SK-N-SH (cell line): ENCODE data around the gene UBE3D. TPM values are rescaled to one million over a fixed set of nuclear protein-coding genes. Genes with fewer than 3 reads are reported as not detected.

Experiments used
- CTCF ChIA-PET: fragments of 300-600, 350-600 bp; formaldehyde crosslinking; extraction: SDS; loops from one replicate; lab custom pipeline; 2021; lab: Yijun Ruan, JAX
- POLR2A ChIA-PET: fragments of 350-600 bp; sonication (Branson Sonifier 250); formaldehyde crosslinking; extraction: SDS; loops from one replicate; lab custom pipeline; 2020; ENCODE audit warnings: antibody characterized with exemption, inconsistent platforms; lab: Yijun Ruan, JAX
- DNase-seq: peaks from one replicate; pipeline ENCODE4 v3.0.0; 2012
- H2AFZ ChIP-seq: fragments of 200-600 bp; sonication (generic); 2 replicates; pipeline ENCODE4 v1.8.1; 2016; ENCODE audit warnings: antibody characterized with exemption, mild to moderate bottlenecking, low read depth
- H3F3A ChIP-seq: fragments of 200-600 bp; sonication (generic); replicated peaks from 2 replicates; pipeline ENCODE3; 2016; ENCODE audit warnings: antibody characterized with exemption, mild to moderate bottlenecking; ENCODE audit not compliant: insufficient read depth
- H3K27ac ChIP-seq, 2 experiments: fragments of 200-500 bp in 1 of 2; fragments of 200-600 bp in 1 of 2; sonication (Bioruptor generic) in 1 of 2; sonication (generic), shearing (Covaris generic) in 1 of 2; 2 replicates each; pipeline versions ENCODE4 v1.5.1 to v1.6.1; 2014 to 2016; ENCODE audit warnings: low read depth in 2 of 2, inconsistent platforms in 1 of 2, low read length in 1 of 2, mild to moderate bottlenecking in 1 of 2, mixed read lengths in 1 of 2
- H3K27me3 ChIP-seq: fragments of 200-600 bp; sonication (generic), shearing (Covaris generic); 2 replicates; pipeline ENCODE4 v1.6.1; 2016; ENCODE audit warnings: mixed run types; ENCODE audit not compliant: insufficient read depth
- H3K36me3 ChIP-seq, 2 experiments: fragments of 200-500 bp in 1 of 2; fragments of 200-600 bp in 1 of 2; sonication (Bioruptor generic) in 1 of 2; sonication (generic) in 1 of 2; replicated peaks in 1 of 2; 2 replicates each; pipeline versions ENCODE3 to v1.5.1; 2014 to 2016; ENCODE audit warnings: low read length in 1 of 2, mild to moderate bottlenecking in 1 of 2; ENCODE audit not compliant: insufficient read depth in 2 of 2, control insufficient read depth in 1 of 2
- H3K4me1 ChIP-seq, 2 experiments: fragments of 200-500 bp in 1 of 2; fragments of 200-600 bp in 1 of 2; sonication (Bioruptor generic) in 1 of 2; sonication (generic), shearing (Covaris generic) in 1 of 2; 2 replicates each; pipeline versions ENCODE4 v1.5.1 to v1.6.1; 2014 to 2016; ENCODE audit warnings: low read depth in 1 of 2, low read length in 1 of 2, mixed run types in 1 of 2; ENCODE audit not compliant: insufficient read depth in 2 of 2, control insufficient read depth in 1 of 2
- H3K4me2 ChIP-seq: fragments of 200-600 bp; sonication (generic), shearing (Covaris generic); 2 replicates; pipeline ENCODE4 v1.6.1; 2017; ENCODE audit warnings: mixed run types
- H3K4me3 ChIP-seq, 2 experiments: fragments of 200-500 bp in 1 of 2; fragments of 200-600 bp in 1 of 2; sonication (Bioruptor generic) in 1 of 2; sonication (generic), shearing (Covaris generic) in 1 of 2; 2 replicates each; pipeline versions ENCODE4 v1.5.1 to v1.8.1; 2014 to 2016; ENCODE audit warnings: low read depth in 2 of 2, inconsistent platforms in 1 of 2, low read length in 1 of 2, mild to moderate bottlenecking in 1 of 2, mixed read lengths in 1 of 2, moderate library complexity in 1 of 2
- H3K79me2 ChIP-seq: fragments of 200-600 bp; sonication (generic); 2 replicates; pipeline ENCODE4 v1.8.1; 2017; ENCODE audit warnings: mild to moderate bottlenecking; ENCODE audit not compliant: insufficient read depth
- H3K9ac ChIP-seq: fragments of 200-600 bp; sonication (generic); 2 replicates; pipeline ENCODE4 v1.6.1; 2017; ENCODE audit warnings: mixed run types
- H3K9me2 ChIP-seq: fragments of 200-600 bp; sonication (generic); 2 replicates; pipeline ENCODE4 v1.6.1; 2017; ENCODE audit warnings: mixed run types
- H3K9me3 ChIP-seq: fragments of 200-600 bp; sonication (generic); 2 replicates; pipeline ENCODE4 v1.6.1; 2017; ENCODE audit warnings: mixed run types, mild to moderate bottlenecking, moderate library complexity
- H4K20me1 ChIP-seq: fragments of 200-600 bp; sonication (generic); 2 replicates; pipeline ENCODE4 v1.6.1; 2017; ENCODE audit warnings: mild to moderate bottlenecking, mixed run types; ENCODE audit not compliant: insufficient read depth
- CHD2 ChIP-seq: fragments of 150-350 bp; IDR thresholded peaks from 2 replicates; pipeline ENCODE4 v1.6.1; 2018; ENCODE audit warnings: low read length; ENCODE audit not compliant: partially characterized antibody
- ELF1 ChIP-seq: IDR thresholded peaks from 2 replicates; pipeline ENCODE4 v1.4.0; 2012
- EZH2phosphoT487 ChIP-seq: fragments of 200-600 bp; sonication (generic); IDR thresholded peaks from 2 replicates; pipeline ENCODE4 v1.6.1; 2017; ENCODE audit warnings: low read depth, mixed run types, mild to moderate bottlenecking, antibody characterized with exemption, moderate library complexity, borderline replicate concordance
- FOSL2 ChIP-seq: IDR thresholded peaks from 2 replicates; pipeline ENCODE4 v1.4.0; 2012; ENCODE audit warnings: low read depth, mild to moderate bottlenecking, moderate library complexity, borderline replicate concordance
- FOXJ3 ChIP-seq: sonication (generic); formaldehyde crosslinking; IDR thresholded peaks from 2 replicates; pipeline ENCODE4 v1.5.1; 2020; ENCODE audit warnings: mild to moderate bottlenecking, missing genetic modification reagents
- GABPA ChIP-seq: IDR thresholded peaks from 2 replicates; pipeline ENCODE4 v1.4.0; 2012; ENCODE audit warnings: low read depth, mild to moderate bottlenecking
- JUND ChIP-seq: IDR thresholded peaks from 2 replicates; pipeline ENCODE4 v1.4.0; 2012
- NFIC ChIP-seq: IDR thresholded peaks from 2 replicates; pipeline ENCODE4 v1.4.0; 2012; ENCODE audit warnings: borderline replicate concordance
- NRF1 ChIP-seq: IDR thresholded peaks from 2 replicates; pipeline ENCODE4 v1.6.1; 2012; ENCODE audit warnings: low read depth, mild to moderate bottlenecking, low read length
- RCOR1 ChIP-seq: fragments of 150-350 bp; IDR thresholded peaks from 2 replicates; pipeline ENCODE4 v1.6.1; 2017; ENCODE audit warnings: antibody characterized with exemption, low read length
- RXRA ChIP-seq: IDR thresholded peaks from 2 replicates; pipeline ENCODE4 v1.4.0; 2012; ENCODE audit warnings: low read depth, mild to moderate bottlenecking, borderline replicate concordance
- SIN3A ChIP-seq: IDR thresholded peaks from 2 replicates; pipeline ENCODE4 v1.6.1; 2012; ENCODE audit warnings: low read depth, mild to moderate bottlenecking, low read length, moderate library complexity, borderline replicate concordance
- TAF1 ChIP-seq: IDR thresholded peaks from 2 replicates; pipeline ENCODE4 v1.6.1; 2012; ENCODE audit warnings: low read depth, mild to moderate bottlenecking, low read length, moderate library complexity, borderline replicate concordance
- TCF12 ChIP-seq: IDR thresholded peaks from 2 replicates; pipeline ENCODE4 v1.4.0; 2012
- TEAD4 ChIP-seq: IDR thresholded peaks from 2 replicates; pipeline ENCODE4 v1.4.0; 2012; ENCODE audit warnings: mild to moderate bottlenecking, borderline replicate concordance; ENCODE audit not compliant: insufficient read depth
- WGBS: methylation state at CpG from one replicate; pipeline ENCODE4 v1.1.6; 2017; ENCODE audit warnings: low lambda C conversion rate; 5-methylcytosine and 5-hydroxymethylcytosine counted together
- polyA plus RNA-seq, 3 experiments: library from polyadenylated mRNA; depleted of rRNA; stranded (reverse); fragments of >200 nt; gene quantifications; 2 replicates each; pipeline ENCODE4 v1.2.3, GENCODE V29; 2012
- TF ChIP-seq, protein P1 (sequence below): fragments of 150-350 bp; IDR thresholded peaks from 2 replicates; pipeline ENCODE4 v1.6.1; 2016; ENCODE audit warnings: mild to moderate bottlenecking, low read depth, low read length
- TF ChIP-seq, protein P2 (sequence below): IDR thresholded peaks from 2 replicates; pipeline ENCODE4 v1.6.1; 2012; ENCODE audit warnings: mild to moderate bottlenecking, low read depth, low read length, moderate library complexity
- TF ChIP-seq, protein P3 (sequence below): IDR thresholded peaks from 2 replicates; pipeline ENCODE4; 2012
- TF ChIP-seq, protein P4 (sequence below): fragments of 200-600 bp; sonication (generic); IDR thresholded peaks from 2 replicates; pipeline ENCODE4 v1.6.1; 2017; ENCODE audit warnings: antibody characterized with exemption, mild to moderate bottlenecking, moderate library complexity
- TF ChIP-seq, protein P5 (sequence below): fragments of 150-350 bp; IDR thresholded peaks from 2 replicates; pipeline ENCODE4 v1.6.1; 2017; ENCODE audit warnings: antibody characterized with exemption, low read length, low read depth, borderline replicate concordance

Gene UBE3D
- polyA plus RNA-seq, 1 of the 3 experiments (the other 2 are of a cell fraction): 3.4 TPM

DNA sequence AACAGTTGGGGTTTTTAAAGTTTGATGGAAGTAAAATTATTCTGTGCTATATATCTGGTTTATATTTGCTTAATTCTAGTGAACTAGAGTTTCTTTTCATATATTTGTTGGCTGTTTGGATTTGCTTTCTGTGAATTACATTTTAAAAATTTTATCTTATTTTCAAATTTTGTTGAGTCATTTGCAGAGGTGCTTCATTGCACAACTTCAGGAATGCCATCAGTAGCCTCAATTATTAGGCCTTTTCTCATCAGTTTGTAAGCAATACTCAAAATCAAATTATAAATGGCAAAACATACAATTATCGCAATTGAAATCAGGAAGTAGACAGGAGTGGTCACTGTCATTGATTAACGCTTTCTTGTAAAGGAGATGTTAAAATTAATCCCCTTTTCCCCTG is 96.9 kb downstream of the UBE3D start:
- H3K27ac ChIP-seq: no peak overlapping the region

DNA sequence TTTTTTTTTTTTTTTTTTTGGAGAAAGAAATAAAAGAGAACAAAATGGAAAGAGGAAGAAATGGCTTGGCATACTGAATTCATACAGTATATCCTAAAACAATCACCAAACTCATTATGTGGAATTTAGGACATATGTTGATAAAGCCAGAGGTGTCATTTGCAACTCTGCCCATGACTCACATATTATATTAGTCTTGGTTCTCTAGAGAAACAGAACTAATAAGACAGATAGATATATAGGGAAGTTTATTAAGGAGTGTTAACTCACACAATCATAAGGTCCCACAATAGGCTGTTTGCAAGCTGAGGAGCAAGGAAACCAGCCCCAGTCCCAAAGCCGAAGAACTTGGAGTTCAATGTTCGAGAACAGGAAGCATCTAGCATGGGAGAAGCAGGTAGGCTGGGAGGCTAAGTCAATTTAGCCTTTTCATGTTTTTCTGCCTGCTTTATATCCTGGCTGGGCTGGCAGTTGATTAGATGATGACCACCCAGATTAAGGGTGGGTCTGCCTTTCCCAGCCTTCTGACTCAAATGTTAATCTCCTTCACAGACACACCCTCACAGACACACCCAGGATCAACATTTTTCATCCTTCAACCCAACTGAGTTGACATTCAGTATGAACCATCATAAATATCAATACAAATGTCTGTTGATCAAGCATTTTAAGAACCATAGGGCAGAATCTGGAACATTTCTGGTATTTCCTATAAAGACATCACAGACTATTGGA is 102.3 kb downstream of the UBE3D start:
- Histone ChIP-seq H3K4me2 (no peak overlapping the region), H3K4me1 (peaks cover 4 to 7% of the 10 kb centered on the region in 2 experiments; a peak in 3 of 4 replicates), H2AFZ (no peak overlapping the region), H3K36me3 (no peaks in the 10 kb centered on the region), H3F3A (no peaks in the 10 kb centered on the region), H3K27ac (no peak overlapping the region), H3K9me3 (no peaks in the 10 kb centered on the region), H3K9me2 (no peaks in the 10 kb centered on the region), H3K4me3 (no peak overlapping the region), H3K9ac (no peak overlapping the region), H3K27me3 (no peaks in the 10 kb centered on the region), H3K79me2 (no peaks in the 10 kb centered on the region), H4K20me1 (no peaks in the 10 kb centered on the region)
- WGBS: 100% methylated on average over 2 of the region's 2 CpGs
- DNase-seq: no peak
- POLR2A ChIA-PET: no interaction called here
- CTCF ChIA-PET: no interaction called here
- TF ChIP-seq EZH2phosphoT487 (no peak), RXRA (no peak), TEAD4 (no peak), FOSL2 (no peak), JUND (no peak), NFIC (no peak)
- TF ChIP-seq, protein P1, sequence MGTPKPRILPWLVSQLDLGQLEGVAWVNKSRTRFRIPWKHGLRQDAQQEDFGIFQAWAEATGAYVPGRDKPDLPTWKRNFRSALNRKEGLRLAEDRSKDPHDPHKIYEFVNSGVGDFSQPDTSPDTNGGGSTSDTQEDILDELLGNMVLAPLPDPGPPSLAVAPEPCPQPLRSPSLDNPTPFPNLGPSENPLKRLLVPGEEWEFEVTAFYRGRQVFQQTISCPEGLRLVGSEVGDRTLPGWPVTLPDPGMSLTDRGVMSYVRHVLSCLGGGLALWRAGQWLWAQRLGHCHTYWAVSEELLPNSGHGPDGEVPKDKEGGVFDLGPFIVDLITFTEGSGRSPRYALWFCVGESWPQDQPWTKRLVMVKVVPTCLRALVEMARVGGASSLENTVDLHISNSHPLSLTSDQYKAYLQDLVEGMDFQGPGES: no peak
- TF ChIP-seq, protein P2, sequence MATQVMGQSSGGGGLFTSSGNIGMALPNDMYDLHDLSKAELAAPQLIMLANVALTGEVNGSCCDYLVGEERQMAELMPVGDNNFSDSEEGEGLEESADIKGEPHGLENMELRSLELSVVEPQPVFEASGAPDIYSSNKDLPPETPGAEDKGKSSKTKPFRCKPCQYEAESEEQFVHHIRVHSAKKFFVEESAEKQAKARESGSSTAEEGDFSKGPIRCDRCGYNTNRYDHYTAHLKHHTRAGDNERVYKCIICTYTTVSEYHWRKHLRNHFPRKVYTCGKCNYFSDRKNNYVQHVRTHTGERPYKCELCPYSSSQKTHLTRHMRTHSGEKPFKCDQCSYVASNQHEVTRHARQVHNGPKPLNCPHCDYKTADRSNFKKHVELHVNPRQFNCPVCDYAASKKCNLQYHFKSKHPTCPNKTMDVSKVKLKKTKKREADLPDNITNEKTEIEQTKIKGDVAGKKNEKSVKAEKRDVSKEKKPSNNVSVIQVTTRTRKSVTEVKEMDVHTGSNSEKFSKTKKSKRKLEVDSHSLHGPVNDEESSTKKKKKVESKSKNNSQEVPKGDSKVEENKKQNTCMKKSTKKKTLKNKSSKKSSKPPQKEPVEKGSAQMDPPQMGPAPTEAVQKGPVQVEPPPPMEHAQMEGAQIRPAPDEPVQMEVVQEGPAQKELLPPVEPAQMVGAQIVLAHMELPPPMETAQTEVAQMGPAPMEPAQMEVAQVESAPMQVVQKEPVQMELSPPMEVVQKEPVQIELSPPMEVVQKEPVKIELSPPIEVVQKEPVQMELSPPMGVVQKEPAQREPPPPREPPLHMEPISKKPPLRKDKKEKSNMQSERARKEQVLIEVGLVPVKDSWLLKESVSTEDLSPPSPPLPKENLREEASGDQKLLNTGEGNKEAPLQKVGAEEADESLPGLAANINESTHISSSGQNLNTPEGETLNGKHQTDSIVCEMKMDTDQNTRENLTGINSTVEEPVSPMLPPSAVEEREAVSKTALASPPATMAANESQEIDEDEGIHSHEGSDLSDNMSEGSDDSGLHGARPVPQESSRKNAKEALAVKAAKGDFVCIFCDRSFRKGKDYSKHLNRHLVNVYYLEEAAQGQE: no peak

More for the DNA sequence above, 96.9 kb downstream of the UBE3D start:
- no peaks in the 10 kb centered on the region for H3K9me2 ChIP-seq
- no peaks in the 10 kb centered on the region for H3K36me3 ChIP-seq
- POLR2A ChIA-PET: no interaction called here
- H2AFZ ChIP-seq: no peak overlapping the region
- no peaks in the 10 kb centered on the region for H3K79me2 ChIP-seq
- TF ChIP-seq TCF12 (no peak), CHD2 (no peak), FOXJ3 (CRISPR knock-in tag) (no peak), ELF1 (no peak), SIN3A (no peak), GABPA (no peak), NRF1 (no peak), RCOR1 (no peak), TAF1 (no peak)
- TF ChIP-seq, protein P3, sequence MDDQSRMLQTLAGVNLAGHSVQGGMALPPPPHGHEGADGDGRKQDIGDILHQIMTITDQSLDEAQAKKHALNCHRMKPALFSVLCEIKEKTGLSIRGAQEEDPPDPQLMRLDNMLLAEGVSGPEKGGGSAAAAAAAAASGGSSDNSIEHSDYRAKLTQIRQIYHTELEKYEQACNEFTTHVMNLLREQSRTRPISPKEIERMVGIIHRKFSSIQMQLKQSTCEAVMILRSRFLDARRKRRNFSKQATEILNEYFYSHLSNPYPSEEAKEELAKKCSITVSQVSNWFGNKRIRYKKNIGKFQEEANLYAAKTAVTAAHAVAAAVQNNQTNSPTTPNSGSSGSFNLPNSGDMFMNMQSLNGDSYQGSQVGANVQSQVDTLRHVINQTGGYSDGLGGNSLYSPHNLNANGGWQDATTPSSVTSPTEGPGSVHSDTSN: no peak
- TF ChIP-seq, protein P4, sequence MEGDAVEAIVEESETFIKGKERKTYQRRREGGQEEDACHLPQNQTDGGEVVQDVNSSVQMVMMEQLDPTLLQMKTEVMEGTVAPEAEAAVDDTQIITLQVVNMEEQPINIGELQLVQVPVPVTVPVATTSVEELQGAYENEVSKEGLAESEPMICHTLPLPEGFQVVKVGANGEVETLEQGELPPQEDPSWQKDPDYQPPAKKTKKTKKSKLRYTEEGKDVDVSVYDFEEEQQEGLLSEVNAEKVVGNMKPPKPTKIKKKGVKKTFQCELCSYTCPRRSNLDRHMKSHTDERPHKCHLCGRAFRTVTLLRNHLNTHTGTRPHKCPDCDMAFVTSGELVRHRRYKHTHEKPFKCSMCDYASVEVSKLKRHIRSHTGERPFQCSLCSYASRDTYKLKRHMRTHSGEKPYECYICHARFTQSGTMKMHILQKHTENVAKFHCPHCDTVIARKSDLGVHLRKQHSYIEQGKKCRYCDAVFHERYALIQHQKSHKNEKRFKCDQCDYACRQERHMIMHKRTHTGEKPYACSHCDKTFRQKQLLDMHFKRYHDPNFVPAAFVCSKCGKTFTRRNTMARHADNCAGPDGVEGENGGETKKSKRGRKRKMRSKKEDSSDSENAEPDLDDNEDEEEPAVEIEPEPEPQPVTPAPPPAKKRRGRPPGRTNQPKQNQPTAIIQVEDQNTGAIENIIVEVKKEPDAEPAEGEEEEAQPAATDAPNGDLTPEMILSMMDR: no peak
- TF ChIP-seq, protein P5, sequence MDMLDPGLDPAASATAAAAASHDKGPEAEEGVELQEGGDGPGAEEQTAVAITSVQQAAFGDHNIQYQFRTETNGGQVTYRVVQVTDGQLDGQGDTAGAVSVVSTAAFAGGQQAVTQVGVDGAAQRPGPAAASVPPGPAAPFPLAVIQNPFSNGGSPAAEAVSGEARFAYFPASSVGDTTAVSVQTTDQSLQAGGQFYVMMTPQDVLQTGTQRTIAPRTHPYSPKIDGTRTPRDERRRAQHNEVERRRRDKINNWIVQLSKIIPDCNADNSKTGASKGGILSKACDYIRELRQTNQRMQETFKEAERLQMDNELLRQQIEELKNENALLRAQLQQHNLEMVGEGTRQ: no peak
- TF ChIP-seq, all 33 proteins: peak for 0
- H3F3A ChIP-seq: no peaks in the 10 kb centered on the region
- H3K9me3 ChIP-seq: no peaks in the 10 kb centered on the region
- no peak for DNase-seq
- no peaks in the 10 kb centered on the region; a peak in 2 of 4 replicates for H3K4me1 ChIP-seq
- no peak overlapping the region for H3K4me2 ChIP-seq
- H3K9ac ChIP-seq: no peak overlapping the region
- H3K27me3 ChIP-seq: no peaks in the 10 kb centered on the region
- no peak overlapping the region for H3K4me3 ChIP-seq
- 99% methylated on average over 2 of the region's 2 CpGs for WGBS
- H4K20me1 ChIP-seq: no peaks in the 10 kb centered on the region
- CTCF ChIA-PET: interaction anchor here (0.9 kb wide), 1 partner anchor 546 kb away, joined by 3 read pairs; no protein-coding TSS in a partner anchor
